ENCODE results near the gene RBP2.

RBP2 gene

DNA sequence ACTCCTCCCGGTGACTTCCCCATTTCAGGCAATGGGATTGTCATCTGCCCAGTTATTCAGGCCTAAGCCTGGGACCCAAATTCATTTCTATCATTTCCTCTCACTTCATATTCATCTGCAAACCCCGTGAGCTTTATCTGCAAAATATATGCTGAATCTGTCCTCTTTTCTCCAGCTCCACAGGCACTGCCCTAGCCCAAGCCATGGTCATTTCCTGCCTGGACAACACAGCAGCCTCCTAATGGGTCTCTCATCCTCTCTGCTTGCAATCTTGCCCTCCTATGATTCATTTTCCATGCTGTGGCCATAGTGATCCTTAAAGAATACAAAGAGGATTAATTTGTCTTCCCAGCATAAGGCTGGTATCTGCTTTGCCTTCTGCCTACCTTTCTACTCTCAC lies 6.1 kb downstream of the RBP2 start:
- no peaks in the 10 kb centered on the region for H3F3A ChIP-seq (ENCODE audit: insufficient read depth, low read length)

DNA sequence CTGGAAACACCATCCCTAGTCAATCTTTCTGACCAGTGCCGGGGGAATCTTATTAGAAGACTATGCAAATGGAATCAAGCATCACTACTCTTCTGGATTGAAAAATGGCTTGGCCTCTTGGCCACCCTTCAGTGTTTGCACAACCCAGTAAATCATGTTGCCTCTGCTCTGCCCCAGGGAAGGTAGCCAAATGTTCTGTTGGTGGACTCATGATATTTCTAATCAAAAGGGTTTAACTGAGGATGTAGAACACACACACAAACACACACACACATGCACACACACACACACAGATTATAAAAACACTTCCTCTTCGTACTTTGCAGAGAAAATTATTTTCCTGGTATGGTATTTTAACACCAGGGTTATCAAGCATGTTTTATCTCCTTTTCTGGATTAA lies 7.9 kb downstream of the RBP2 start:
- no peak overlapping the region for H3K27ac ChIP-seq (ENCODE audit: low read length)
- no peak for DNase-seq
- TF ChIP-seq, protein P1, sequence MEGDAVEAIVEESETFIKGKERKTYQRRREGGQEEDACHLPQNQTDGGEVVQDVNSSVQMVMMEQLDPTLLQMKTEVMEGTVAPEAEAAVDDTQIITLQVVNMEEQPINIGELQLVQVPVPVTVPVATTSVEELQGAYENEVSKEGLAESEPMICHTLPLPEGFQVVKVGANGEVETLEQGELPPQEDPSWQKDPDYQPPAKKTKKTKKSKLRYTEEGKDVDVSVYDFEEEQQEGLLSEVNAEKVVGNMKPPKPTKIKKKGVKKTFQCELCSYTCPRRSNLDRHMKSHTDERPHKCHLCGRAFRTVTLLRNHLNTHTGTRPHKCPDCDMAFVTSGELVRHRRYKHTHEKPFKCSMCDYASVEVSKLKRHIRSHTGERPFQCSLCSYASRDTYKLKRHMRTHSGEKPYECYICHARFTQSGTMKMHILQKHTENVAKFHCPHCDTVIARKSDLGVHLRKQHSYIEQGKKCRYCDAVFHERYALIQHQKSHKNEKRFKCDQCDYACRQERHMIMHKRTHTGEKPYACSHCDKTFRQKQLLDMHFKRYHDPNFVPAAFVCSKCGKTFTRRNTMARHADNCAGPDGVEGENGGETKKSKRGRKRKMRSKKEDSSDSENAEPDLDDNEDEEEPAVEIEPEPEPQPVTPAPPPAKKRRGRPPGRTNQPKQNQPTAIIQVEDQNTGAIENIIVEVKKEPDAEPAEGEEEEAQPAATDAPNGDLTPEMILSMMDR (IDR thresholded peaks at IDR 0.05; ENCODE audit: low read length) = no peak
- TF ChIP-seq EZH2 (optimal IDR thresholded peaks at IDR 0.05; ENCODE audit: low read depth, low read length) = no peak
- TF ChIP-seq EZH2phosphoT487 (IDR thresholded peaks at IDR 0.05; ENCODE audit: low read length) = no peak
- no peaks in the 10 kb centered on the region for H3K27me3 ChIP-seq (replicated peaks; ENCODE audit: insufficient read depth, low read length)
- no peak overlapping the region for H2AFZ ChIP-seq (ENCODE audit: low read length)
- no peak overlapping the region for H3K4me3 ChIP-seq (ENCODE audit: low read length)
- no peaks in the 10 kb centered on the region for H3K9me3 ChIP-seq (replicated peaks; ENCODE audit: insufficient read depth, low read length)
- no peaks in the 10 kb centered on the region for H3K4me1 ChIP-seq (ENCODE audit: low read length)
- H3K79me2 ChIP-seq (ENCODE audit: low read length) = no peaks in the 10 kb centered on the region
- no peaks in the 10 kb centered on the region for H3F3A ChIP-seq (ENCODE audit: insufficient read depth, low read length)
- H3K4me2 ChIP-seq (ENCODE audit: low read depth, low read length) = no peak overlapping the region
- H4K20me1 ChIP-seq (ENCODE audit: insufficient read depth, low read length) = no peaks in the 10 kb centered on the region
- no peaks in the 10 kb centered on the region for H3K36me3 ChIP-seq (replicated peaks; ENCODE audit: insufficient read depth, low read length)
- H3K9ac ChIP-seq (ENCODE audit: low read length) = no peak overlapping the region
- H3K9me2 ChIP-seq (replicated peaks; ENCODE audit: insufficient read depth, low read length) = no peaks in the 10 kb centered on the region

More for the DNA sequence above, 6.1 kb downstream of the RBP2 start:
- TF ChIP-seq EZH2phosphoT487 (IDR thresholded peaks at IDR 0.05; ENCODE audit: low read length) (no peak), EZH2 (optimal IDR thresholded peaks at IDR 0.05; ENCODE audit: low read depth, low read length) (no peak)
- TF ChIP-seq, protein P1 (IDR thresholded peaks at IDR 0.05; ENCODE audit: low read length) = no peak
- H3K27me3 ChIP-seq (replicated peaks; ENCODE audit: insufficient read depth, low read length) = no peaks in the 10 kb centered on the region
- H3K4me2 ChIP-seq (ENCODE audit: low read depth, low read length) = no peak overlapping the region
- DNase-seq = no peak
- no peak overlapping the region for H3K4me3 ChIP-seq (ENCODE audit: low read length)
- no peaks in the 10 kb centered on the region for H3K4me1 ChIP-seq (ENCODE audit: low read length)
- H3K9ac ChIP-seq (ENCODE audit: low read length) = no peak overlapping the region
- no peaks in the 10 kb centered on the region for H3K9me3 ChIP-seq (replicated peaks; ENCODE audit: insufficient read depth, low read length)
- H4K20me1 ChIP-seq (ENCODE audit: insufficient read depth, low read length) = no peaks in the 10 kb centered on the region
- H3K79me2 ChIP-seq (ENCODE audit: low read length) = no peaks in the 10 kb centered on the region
- no peaks in the 10 kb centered on the region for H3K36me3 ChIP-seq (replicated peaks; ENCODE audit: insufficient read depth, low read length)
- H2AFZ ChIP-seq (ENCODE audit: low read length) = no peak overlapping the region
- no peak overlapping the region for H3K27ac ChIP-seq (ENCODE audit: low read length)
- no peaks in the 10 kb centered on the region for H3K9me2 ChIP-seq (replicated peaks; ENCODE audit: insufficient read depth, low read length)

DNA sequence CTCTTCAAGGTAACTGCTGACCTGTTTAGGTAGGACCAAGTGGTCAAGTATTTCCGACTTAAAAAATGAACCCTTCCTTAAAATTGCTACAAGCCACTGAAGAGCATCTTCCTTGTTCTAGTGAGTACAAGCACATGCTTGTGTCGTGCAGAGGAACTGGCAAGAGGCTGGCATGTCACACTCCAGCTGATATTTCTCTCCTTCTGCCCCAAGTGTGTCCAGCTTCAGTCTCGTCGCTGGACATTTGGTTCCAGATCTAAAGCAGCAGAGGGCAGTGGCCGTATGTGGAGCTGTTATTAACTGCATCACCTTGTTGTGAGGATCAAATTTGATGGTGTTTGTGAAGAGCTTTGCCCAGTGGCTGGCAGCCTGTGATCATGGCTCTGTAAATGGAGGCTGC lies 10.0 kb downstream of the RBP2 start:
- Histone ChIP-seq H3K9ac (ENCODE audit: low read length) (no peak overlapping the region), H4K20me1 (ENCODE audit: insufficient read depth, low read length) (no peaks in the 10 kb centered on the region), H3K9me2 (replicated peaks; ENCODE audit: insufficient read depth, low read length) (no peaks in the 10 kb centered on the region), H3K27ac (ENCODE audit: low read length) (no peak overlapping the region), H3K4me3 (ENCODE audit: low read length) (no peak overlapping the region), H3K4me2 (ENCODE audit: low read depth, low read length) (no peak overlapping the region), H3K79me2 (ENCODE audit: low read length) (no peaks in the 10 kb centered on the region), H3F3A (ENCODE audit: insufficient read depth, low read length) (no peaks in the 10 kb centered on the region), H2AFZ (ENCODE audit: low read length) (no peak overlapping the region), H3K9me3 (replicated peaks; ENCODE audit: insufficient read depth, low read length) (no peaks in the 10 kb centered on the region), H3K36me3 (replicated peaks; ENCODE audit: insufficient read depth, low read length) (no peaks in the 10 kb centered on the region), H3K4me1 (ENCODE audit: low read length) (no peaks in the 10 kb centered on the region), H3K27me3 (replicated peaks; ENCODE audit: insufficient read depth, low read length) (no peaks in the 10 kb centered on the region)
- no peak for DNase-seq
- TF ChIP-seq EZH2 (optimal IDR thresholded peaks at IDR 0.05; ENCODE audit: low read depth, low read length) (no peak), EZH2phosphoT487 (IDR thresholded peaks at IDR 0.05; ENCODE audit: low read length) (no peak)
- TF ChIP-seq, protein P1 (IDR thresholded peaks at IDR 0.05; ENCODE audit: low read length) = no peak

Measured in MM.1S (cell line).